GM18873 (cell line): Measurements from ENCODE around the gene GADD45G.

Experiments used
- ATAC-seq: cut with Tn5 transposase; IDR thresholded peaks from one replicate; pipeline ENCODE4 v1.9.1; 2021; ENCODE audit warnings: mild to moderate bottlenecking, moderate library complexity, moderate number of reproducible peaks; ENCODE audit not compliant: unreplicated experiment, low FRiP score

GADD45G gene

GRCh38 chr9:89647366-89648128, 42.7 kb downstream of the GADD45G start:
- ATAC-seq = no peak

DNA sequence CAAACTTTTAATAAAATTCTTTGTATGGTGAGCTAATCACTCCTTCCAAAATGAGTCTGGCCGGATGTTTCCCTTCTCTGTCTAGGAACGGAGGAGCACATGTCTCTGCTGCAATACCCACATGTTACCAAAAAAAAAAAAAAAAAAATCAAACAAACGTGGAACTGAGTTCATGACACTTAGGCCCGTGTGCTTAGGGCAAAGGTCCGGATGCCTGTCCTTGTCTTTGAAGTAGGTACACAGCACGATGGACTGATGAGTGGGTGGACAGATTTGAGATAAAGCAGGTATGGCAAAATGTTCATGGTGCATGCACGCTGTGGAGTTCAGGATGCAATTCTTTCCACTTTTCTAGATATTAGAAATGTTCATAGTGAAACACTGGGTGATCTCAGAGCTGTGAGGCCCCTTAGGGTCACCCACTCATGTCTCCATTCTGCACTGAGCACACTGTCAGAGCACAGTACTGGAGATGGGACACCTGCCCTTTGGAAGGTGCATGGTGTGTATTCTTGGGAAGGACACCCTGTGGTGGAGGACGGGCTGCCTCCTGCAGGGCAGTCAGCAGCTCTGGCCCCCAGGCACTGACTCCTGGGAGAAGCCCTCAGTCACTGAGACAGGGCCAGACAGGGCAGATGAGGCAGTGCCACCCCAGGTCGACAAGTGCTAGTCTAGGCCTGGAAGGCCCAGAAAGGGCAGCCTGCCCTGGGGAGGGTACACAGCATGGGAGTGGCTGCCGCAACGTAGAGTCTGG, 43.6 kb downstream of the GADD45G start:
- ATAC-seq = no peak

- no peak for ATAC-seq
These were observed 44.4 kb downstream of the GADD45G start for GRCh38 chr9:89649039-89649691.

GRCh38 chr9:89654025-89654662, 49.3 kb downstream of the GADD45G start:
- no peak for ATAC-seq

DNA sequence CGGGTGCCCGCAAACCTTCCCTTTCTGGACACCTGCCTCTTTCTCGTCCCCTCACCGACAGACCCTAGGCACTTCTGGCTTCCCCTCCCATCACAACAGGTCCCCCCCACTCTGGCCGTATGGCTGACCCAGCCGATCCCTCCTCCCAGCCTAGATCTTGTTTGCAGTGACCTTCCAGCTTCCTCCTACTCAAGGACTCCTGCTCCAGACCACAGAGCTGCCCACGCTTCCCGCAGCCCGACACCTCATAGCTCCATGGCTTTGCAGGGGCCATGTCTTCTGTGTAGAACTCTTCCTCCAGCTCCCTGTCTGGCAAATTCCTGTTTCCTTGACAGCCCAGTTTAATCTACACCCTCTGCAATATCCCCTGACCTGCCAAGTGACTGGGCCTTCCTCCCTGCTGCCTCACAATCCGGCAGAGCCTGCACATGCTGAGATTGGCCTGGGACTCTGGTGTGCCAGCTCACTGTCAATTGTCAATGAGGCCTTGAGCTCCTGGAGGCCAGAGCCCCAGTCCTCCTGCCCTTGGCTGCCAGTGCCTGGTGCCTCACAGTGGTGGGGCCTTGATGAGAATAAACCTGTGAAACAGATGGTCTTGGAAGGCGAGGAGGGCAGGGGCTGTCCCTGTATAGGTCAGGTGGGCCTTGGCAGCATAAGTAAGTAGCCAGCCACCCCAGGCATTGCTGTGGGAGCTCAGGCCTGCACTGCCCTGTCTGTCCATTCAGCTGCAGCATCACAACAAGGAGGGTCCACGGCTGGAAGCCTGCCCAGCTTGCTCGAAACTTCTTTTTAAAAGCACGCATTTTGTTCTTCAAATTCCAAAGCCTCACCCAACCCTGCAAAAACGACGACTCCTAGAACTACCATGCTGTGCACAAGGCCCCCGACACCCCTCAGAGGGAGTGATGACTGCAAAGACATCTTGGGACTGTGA, 50.5 kb downstream of the GADD45G start:
- ATAC-seq = no peak
